Prostate gland (tissue), 2 donors: ENCODE results near the gene AGAP2. TPM values are rescaled to one million over a fixed set of nuclear protein-coding genes. Genes with fewer than 3 reads are reported as not detected.
A peak's percentile ranks its signal among the peaks of the same experiment; 100 is the strongest.

Experiments used
- DNase-seq: peaks from one replicate; pipeline ENCODE4 v3.0.0-alpha.2; 2019; ENCODE audit warnings: low spot score
- H3K27ac ChIP-seq, 2 donors: fragments of 200-600 bp; sonication (generic); 2 replicates each; pipeline ENCODE4 v1.5.1; 2017 to 2019
- H3K27me3 ChIP-seq: fragments of 200-600 bp; sonication (generic); replicated peaks from 2 replicates; pipeline ENCODE4 v1.5.1; 2019; ENCODE audit not compliant: insufficient read depth
- H3K36me3 ChIP-seq, 2 donors: fragments of 200-600 bp; sonication (generic); 1 replicate in 1 of 2; 2 replicates in 1 of 2; pipeline versions ENCODE4 v1.5.1 to v1.8.1; 2017 to 2019
- H3K4me1 ChIP-seq: fragments of 200-600 bp; sonication (generic); replicated peaks from 2 replicates; pipeline ENCODE4 v1.5.1; 2019
- H3K4me3 ChIP-seq, 2 donors: fragments of 200-600 bp; sonication (generic); 2 replicates each; pipeline ENCODE4 v1.5.1; 2017 to 2019
- H3K9me3 ChIP-seq: fragments of 200-600 bp; sonication (generic); 2 replicates; pipeline ENCODE4 v1.5.1; 2017
- CTCF ChIP-seq, 4 experiments: fragments of 200-600 bp in 2 of 4; fragments of 450-650 bp in 2 of 4; sonication (generic) in 2 of 4; IDR thresholded peaks; 1 replicate in 3 of 4; 2 replicates in 1 of 4; pipeline ENCODE4 v1.5.1; 2016 to 2019; ENCODE audit warnings: antibody characterized with exemption in 4 of 4, mild to moderate bottlenecking in 2 of 4, moderate library complexity in 2 of 4
- POLR2A ChIP-seq: fragments of 450-650 bp; IDR thresholded peaks from one replicate; pipeline ENCODE4 v1.6.1; 2016; ENCODE audit warnings: antibody characterized with exemption, mild to moderate bottlenecking
- POLR2AphosphoS5 ChIP-seq: sonication (generic); formaldehyde crosslinking; IDR thresholded peaks from one replicate; pipeline ENCODE4 v1.6.1; 2017; ENCODE audit warnings: antibody characterized with exemption
- WGBS: methylation state at CpG from one replicate; pipeline ENCODE4 v1.1.5; 2018; 5-methylcytosine and 5-hydroxymethylcytosine counted together
- intact Hi-C: fragments of 100-400 bp; cut with DNase I; formaldehyde crosslinking; loops from one replicate; pipeline ENCODE4 v1.14.2; 2022
- total RNA-seq, 2 donors: library from RNA; depleted of rRNA; stranded (reverse); fragments of >200 nt; gene quantifications; one replicate each; pipeline ENCODE4 v1.1.0, GENCODE V29; 2016

AGAP2 gene
- total RNA-seq, 2 donors from 2014 or later: 0.82 to 4.2 TPM

GRCh38 chr12:57726884-57727757, 11.4 kb downstream of the AGAP2 start:
- H3K27ac ChIP-seq: peak overlapping the region; percentile 32 to 51

GRCh38 chr12:57726151-57726883, 12.2 kb downstream of the AGAP2 start:
- Histone ChIP-seq H3K27ac (peak overlapping the region; percentile 32 to 51), H3K9me3 (no peaks in the 10 kb centered on the region), H3K4me1 (no peaks in the 10 kb centered on the region), H3K36me3 (peaks cover 0 to under 1% of the 10 kb centered on the region in 2 donors), H3K4me3 (peak overlapping the region; percentile 42 to 51), H3K27me3 (no peaks in the 10 kb centered on the region)
- WGBS: 13% methylated on average over 53 of the region's 79 CpGs
- peak; percentile 73 for DNase-seq
- TF ChIP-seq POLR2A: no peak
- peak; percentile 24 to 72 (median 56) for TF ChIP-seq CTCF (IDR thresholded peaks at IDR 0.05)
- TF ChIP-seq POLR2AphosphoS5: no peak
- intact Hi-C loops: no loop called here

More at GRCh38 chr12:57726884-57727757, 11.4 kb downstream of the AGAP2 start:
- intact Hi-C loops: no loop called here
- Histone ChIP-seq H3K36me3 (no peaks in the 10 kb centered on the region), H3K27me3 (no peaks in the 10 kb centered on the region), H3K9me3 (no peaks in the 10 kb centered on the region), H3K4me3 (peak overlapping the region; percentile 42 to 51), H3K4me1 (no peaks in the 10 kb centered on the region)
- WGBS: 25% methylated on average over 72 of the region's 76 CpGs
- TF ChIP-seq POLR2AphosphoS5: no peak
- peak in 2 of 4 experiments; percentile 44 to 45 for TF ChIP-seq CTCF (IDR thresholded peaks at IDR 0.05)
- no peak for DNase-seq

GRCh38 chr12:57725851-57726150, 12.7 kb downstream of the AGAP2 start:
- intact Hi-C loops: no loop called here
- DNase-seq: no peak
- TF ChIP-seq POLR2AphosphoS5 (no peak), POLR2A (no peak), CTCF (IDR thresholded peaks at IDR 0.05) (no peak)
- H3K27ac ChIP-seq: peak overlapping the region in 1 of 2 donors; percentile 32
- peaks cover 0 to 6% of the 10 kb centered on the region in 2 donors for H3K36me3 ChIP-seq
- H3K4me1 ChIP-seq: no peaks in the 10 kb centered on the region
- H3K4me3 ChIP-seq: peak overlapping the region; percentile 42 to 51
- no peaks in the 10 kb centered on the region for H3K9me3 ChIP-seq
- 0% methylated on average over 8 of the region's 10 CpGs for WGBS
- H3K27me3 ChIP-seq: no peaks in the 10 kb centered on the region

- no peak for DNase-seq
- Histone ChIP-seq H3K36me3 (peaks cover 0 to 10% of the 10 kb centered on the region in 2 donors), H3K27ac (no peak overlapping the region), H3K9me3 (no peaks in the 10 kb centered on the region), H3K27me3 (no peaks in the 10 kb centered on the region), H3K4me1 (no peaks in the 10 kb centered on the region), H3K4me3 (no peak overlapping the region)
- intact Hi-C loops: no loop called here
- TF ChIP-seq POLR2A (no peak), POLR2AphosphoS5 (no peak), CTCF (IDR thresholded peaks at IDR 0.05) (no peak)
- WGBS: 56% methylated on average over 11 of the region's 11 CpGs
These were observed 13.4 kb downstream of the AGAP2 start for GRCh38 chr12:57724936-57725740.
